Fibroblast of pulmonary artery (primary cell): ENCODE measurements around the gene ITGB5.

ENCODE experiments used
- DNase-seq: peaks from one replicate; pipeline ENCODE4 v3.0.0-alpha.2; 2010; ENCODE audit warnings: low read depth
- H3K4me3 ChIP-seq: replicated peaks from 2 replicates; pipeline ENCODE4 v1.5.1; 2011; ENCODE audit warnings: low read depth, mild to moderate bottlenecking, control low read depth, low read length, moderate library complexity
- TF ChIP-seq, protein P1 (sequence below): IDR thresholded peaks from 2 replicates; pipeline ENCODE4 v1.5.1; 2011; ENCODE audit warnings: mild to moderate bottlenecking, control low read depth, low read length, inconsistent platforms; ENCODE audit errors: missing control alignments

The ITGB5 gene

GRCh38 chr3:124887177-124887931, at the start of gene ITGB5:
Gene ITGB5 (minus strand): TSS chr3:124887365. CDS start chr3:124887000, 365 bp downstream.
- TF ChIP-seq, protein P1, sequence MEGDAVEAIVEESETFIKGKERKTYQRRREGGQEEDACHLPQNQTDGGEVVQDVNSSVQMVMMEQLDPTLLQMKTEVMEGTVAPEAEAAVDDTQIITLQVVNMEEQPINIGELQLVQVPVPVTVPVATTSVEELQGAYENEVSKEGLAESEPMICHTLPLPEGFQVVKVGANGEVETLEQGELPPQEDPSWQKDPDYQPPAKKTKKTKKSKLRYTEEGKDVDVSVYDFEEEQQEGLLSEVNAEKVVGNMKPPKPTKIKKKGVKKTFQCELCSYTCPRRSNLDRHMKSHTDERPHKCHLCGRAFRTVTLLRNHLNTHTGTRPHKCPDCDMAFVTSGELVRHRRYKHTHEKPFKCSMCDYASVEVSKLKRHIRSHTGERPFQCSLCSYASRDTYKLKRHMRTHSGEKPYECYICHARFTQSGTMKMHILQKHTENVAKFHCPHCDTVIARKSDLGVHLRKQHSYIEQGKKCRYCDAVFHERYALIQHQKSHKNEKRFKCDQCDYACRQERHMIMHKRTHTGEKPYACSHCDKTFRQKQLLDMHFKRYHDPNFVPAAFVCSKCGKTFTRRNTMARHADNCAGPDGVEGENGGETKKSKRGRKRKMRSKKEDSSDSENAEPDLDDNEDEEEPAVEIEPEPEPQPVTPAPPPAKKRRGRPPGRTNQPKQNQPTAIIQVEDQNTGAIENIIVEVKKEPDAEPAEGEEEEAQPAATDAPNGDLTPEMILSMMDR, result no peak
- H3K4me3 ChIP-seq, result peak within 1 kb of the TSS; percentile 67
- DNase-seq, result peak; percentile 83

DNA sequence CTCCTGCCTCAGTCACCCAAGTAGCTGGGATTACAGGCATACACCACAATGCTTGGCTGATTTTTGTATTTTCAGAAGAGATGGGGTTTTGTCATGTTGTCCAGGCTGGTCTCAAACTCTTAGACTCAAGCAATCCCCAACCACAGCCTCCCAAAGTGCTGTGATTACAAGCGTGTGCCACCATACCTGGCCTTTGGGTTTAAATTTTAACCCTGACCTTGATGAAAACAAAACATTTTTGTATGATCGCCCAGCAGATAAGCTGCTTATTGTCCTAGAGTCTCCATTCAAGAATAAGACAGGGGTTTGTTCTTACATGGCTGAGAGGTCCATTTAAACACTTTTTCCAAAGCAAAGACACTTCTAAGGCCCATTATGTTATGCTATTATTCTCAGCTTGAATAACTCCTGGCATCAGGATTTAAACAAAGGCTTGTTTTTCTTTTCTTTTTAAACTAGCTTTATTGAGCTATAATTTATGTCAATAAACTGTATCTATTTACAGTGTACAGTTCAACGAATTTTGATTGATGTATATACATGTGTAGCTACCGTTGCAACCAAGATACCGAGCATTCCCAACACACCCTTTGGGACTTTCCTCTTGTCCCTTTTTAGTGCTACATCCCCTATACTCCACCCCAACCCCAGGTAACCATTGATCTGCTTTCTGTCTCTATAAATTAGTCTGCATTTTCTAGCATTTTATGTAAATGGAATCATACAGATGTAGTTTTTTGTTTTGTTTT, 48.8 kb upstream of the ITGB5 start:
- H3K4me3 ChIP-seq, result no peak overlapping the region
- TF ChIP-seq, protein P1, result no peak
- DNase-seq, result no peak

- TF ChIP-seq, protein P1, result no peak
- DNase-seq, result no peak
Measured at GRCh38 chr3:124935264-124935663, 48.1 kb upstream of the ITGB5 start.

DNA sequence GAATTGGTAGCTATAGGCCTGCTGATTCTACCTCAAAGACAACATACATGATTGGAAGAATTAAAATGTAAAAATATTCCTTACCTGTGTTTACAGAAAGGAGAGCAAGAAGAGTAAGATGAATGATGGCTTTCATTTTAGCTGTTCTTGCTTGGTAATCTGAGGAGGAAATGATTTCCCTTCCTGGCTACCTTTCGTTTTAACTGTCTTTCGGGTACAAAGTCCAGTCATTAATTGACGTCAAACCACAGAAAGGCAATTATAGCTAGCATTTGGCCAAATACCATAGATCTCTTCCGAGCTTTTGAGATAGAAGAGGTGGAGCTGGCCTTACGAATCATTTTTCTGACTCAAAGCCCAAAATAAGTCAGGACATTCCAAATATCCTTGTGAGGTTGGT, 47.4 kb upstream of the ITGB5 start, which contains the start of gene MUC13:
MUC13 (minus strand) TSS at position 175 of the 400 bp plus-strand sequence; CDS start at position 136, 39 bp downstream.
- TF ChIP-seq, protein P1, result no peak
- H3K4me3 ChIP-seq, result no peak within 1 kb of the TSS
- no peak for DNase-seq

More at GRCh38 chr3:124935264-124935663, 48.1 kb upstream of the ITGB5 start:
- no peak overlapping the region for H3K4me3 ChIP-seq

GRCh38 chr3:124928333-124929202, 41.4 kb upstream of the ITGB5 start:
- peak; percentile 86 for DNase-seq
- TF ChIP-seq, protein P1, result peak; percentile 86

DNA sequence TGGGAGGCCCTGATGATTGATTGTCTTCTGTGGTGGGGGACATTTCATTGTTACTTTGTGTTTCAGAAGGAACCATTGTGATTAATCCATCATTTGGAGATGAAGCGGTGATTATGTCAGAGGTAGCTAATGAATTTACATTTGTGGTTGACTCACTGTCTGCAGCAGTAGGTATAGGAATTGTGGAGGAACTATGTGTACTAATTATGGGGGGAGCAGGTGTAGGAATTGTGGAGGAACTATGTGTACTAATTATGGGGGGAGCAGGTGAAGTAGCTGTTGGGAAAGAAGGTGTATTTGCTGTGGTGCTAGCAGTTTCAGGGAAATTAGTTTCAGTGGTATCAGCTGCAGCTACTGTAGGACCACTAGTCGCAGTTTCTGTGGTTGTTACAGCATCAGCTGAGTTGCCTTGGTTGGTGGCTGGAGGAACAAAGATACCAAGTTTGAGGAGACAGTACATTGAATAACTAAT, 40.4 kb upstream of the ITGB5 start:
- TF ChIP-seq, protein P1, result no peak
- DNase-seq, result no peak
- H3K4me3 ChIP-seq, result no peak overlapping the region

More at GRCh38 chr3:124928333-124929202, 41.4 kb upstream of the ITGB5 start:
- H3K4me3 ChIP-seq, result no peak overlapping the region
